Loucy (cell line): ENCODE data around the gene SPN.

ENCODE experiments used
- EZH2phosphoT487 ChIP-seq: fragments of 200-600 bp; IDR thresholded peaks from 2 replicates; pipeline ENCODE4 v1.6.1; 2018; ENCODE audit warnings: antibody characterized with exemption, mild to moderate bottlenecking, moderate library complexity, borderline replicate concordance
- TF ChIP-seq, protein P1 (sequence below): fragments of 200-600 bp; sonication (generic); conservative IDR thresholded peaks from 2 replicates; pipeline ENCODE4 v1.5.1; 2014; ENCODE audit warnings: mild to moderate bottlenecking, antibody characterized with exemption, low read length

DNA sequence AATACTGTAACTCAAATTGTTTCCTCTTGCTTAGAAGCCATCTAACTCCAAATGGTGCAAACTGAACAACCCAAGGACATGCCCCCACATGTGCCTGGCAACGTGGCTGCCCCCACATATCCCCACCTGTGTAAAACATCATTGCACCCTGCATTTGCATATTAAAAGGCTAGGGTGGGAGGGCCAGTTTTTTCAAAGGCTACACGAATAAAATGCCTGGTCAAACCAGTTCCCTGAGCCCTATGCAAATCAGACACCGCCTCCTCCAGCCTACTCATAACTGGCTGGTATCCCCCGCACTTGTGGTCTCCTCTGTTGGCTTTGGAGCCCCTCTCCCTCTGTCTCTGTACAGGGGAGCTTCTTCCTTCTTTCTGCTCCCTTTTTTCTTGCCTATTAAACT is 56.0 kb downstream of the SPN start:
- TF ChIP-seq, protein P1, sequence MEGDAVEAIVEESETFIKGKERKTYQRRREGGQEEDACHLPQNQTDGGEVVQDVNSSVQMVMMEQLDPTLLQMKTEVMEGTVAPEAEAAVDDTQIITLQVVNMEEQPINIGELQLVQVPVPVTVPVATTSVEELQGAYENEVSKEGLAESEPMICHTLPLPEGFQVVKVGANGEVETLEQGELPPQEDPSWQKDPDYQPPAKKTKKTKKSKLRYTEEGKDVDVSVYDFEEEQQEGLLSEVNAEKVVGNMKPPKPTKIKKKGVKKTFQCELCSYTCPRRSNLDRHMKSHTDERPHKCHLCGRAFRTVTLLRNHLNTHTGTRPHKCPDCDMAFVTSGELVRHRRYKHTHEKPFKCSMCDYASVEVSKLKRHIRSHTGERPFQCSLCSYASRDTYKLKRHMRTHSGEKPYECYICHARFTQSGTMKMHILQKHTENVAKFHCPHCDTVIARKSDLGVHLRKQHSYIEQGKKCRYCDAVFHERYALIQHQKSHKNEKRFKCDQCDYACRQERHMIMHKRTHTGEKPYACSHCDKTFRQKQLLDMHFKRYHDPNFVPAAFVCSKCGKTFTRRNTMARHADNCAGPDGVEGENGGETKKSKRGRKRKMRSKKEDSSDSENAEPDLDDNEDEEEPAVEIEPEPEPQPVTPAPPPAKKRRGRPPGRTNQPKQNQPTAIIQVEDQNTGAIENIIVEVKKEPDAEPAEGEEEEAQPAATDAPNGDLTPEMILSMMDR = no peak
- TF ChIP-seq EZH2phosphoT487 = no peak
